Nephron (organoid): ENCODE results near the gene CCDC85B.
A peak's percentile ranks its signal among the peaks of the same experiment; 100 is the strongest.

Experiments used
- H3K27ac Mint-ChIP-seq, 3 experiments: 2 replicates each; pipeline ENCODE4 v1.8.0; 2020; ENCODE audit warnings: mixed read lengths in 3 of 3, mild to moderate bottlenecking in 2 of 3, moderate library complexity in 1 of 3
- H3K27me3 Mint-ChIP-seq: 2 replicates; pipeline ENCODE4 v1.8.0; 2021; ENCODE audit warnings: low read depth, mild to moderate bottlenecking, moderate library complexity, mixed read lengths
- H3K36me3 Mint-ChIP-seq: 2 replicates; pipeline ENCODE4 v1.8.0; 2020; ENCODE audit warnings: low read depth, mixed read lengths
- H3K4me1 Mint-ChIP-seq: 2 replicates; pipeline ENCODE4 v1.8.0; 2020; ENCODE audit warnings: mixed read lengths
- H3K4me3 Mint-ChIP-seq, 3 experiments: 2 replicates each; pipeline ENCODE4 v1.8.0; 2020; ENCODE audit warnings: mild to moderate bottlenecking in 3 of 3, mixed read lengths in 3 of 3, moderate library complexity in 2 of 3
- H3K9me3 Mint-ChIP-seq: 2 replicates; pipeline ENCODE4 v1.8.0; 2020; ENCODE audit warnings: mixed read lengths
- CTCF ChIP-seq, 3 experiments: fragments of 200-600 bp; sonication (generic); IDR thresholded peaks; one replicate each; pipeline ENCODE4 v1.5.0; 2021; ENCODE audit warnings: antibody characterized with exemption in 3 of 3; ENCODE audit not compliant: unreplicated experiment in 3 of 3

CCDC85B gene

GRCh38 chr11:65917077-65917433, 26.6 kb downstream of the CCDC85B start:
- Mint-ChIP-seq H3K9me3 (no peaks in the 10 kb centered on the region), H3K27me3 (no peaks in the 10 kb centered on the region), H3K4me3 (peak overlapping the region; percentile 88 to 90 (median 89)), H3K36me3 (peaks cover 11% of the 10 kb centered on the region), H3K27ac (peak overlapping the region; percentile 46 to 79 (median 70)), H3K4me1 (peaks cover 30% of the 10 kb centered on the region)
- TF ChIP-seq CTCF (IDR thresholded peaks at IDR 0.05; ENCODE audit: unreplicated experiment in 3 of 3): no peak

- peak overlapping the region; percentile 46 to 79 (median 70) for H3K27ac Mint-ChIP-seq
- no peak for TF ChIP-seq CTCF (IDR thresholded peaks at IDR 0.05; ENCODE audit: unreplicated experiment in 3 of 3)
- peaks cover 27% of the 10 kb centered on the region for H3K4me1 Mint-ChIP-seq
- no peaks in the 10 kb centered on the region for H3K9me3 Mint-ChIP-seq
- H3K27me3 Mint-ChIP-seq: no peaks in the 10 kb centered on the region
- peaks cover 16% of the 10 kb centered on the region for H3K36me3 Mint-ChIP-seq
- peak overlapping the region; percentile 88 to 90 (median 89) for H3K4me3 Mint-ChIP-seq
Measured at GRCh38 chr11:65917434-65918210, 27.1 kb downstream of the CCDC85B start.

- TF ChIP-seq CTCF (IDR thresholded peaks at IDR 0.05; ENCODE audit: unreplicated experiment in 3 of 3): no peak
Measured at GRCh38 chr11:65918211-65919140, 28.0 kb downstream of the CCDC85B start, which contains the start of gene C11orf68. Gene C11orf68, minus strand, starts transcription at chr11:65919062. Its CDS starts 31 bp downstream, at chr11:65919031.

GRCh38 chr11:65919141-65919572, 28.7 kb downstream of the CCDC85B start, which contains the start of gene DRAP1:
Gene DRAP1, plus strand, starts transcription at chr11:65919426. Its CDS starts 76 bp downstream, at chr11:65919502.
- TF ChIP-seq CTCF (IDR thresholded peaks at IDR 0.05; ENCODE audit: unreplicated experiment in 3 of 3): no peak
- H3K36me3 Mint-ChIP-seq: peaks cover 25% of the 10 kb centered on the region
- H3K4me3 Mint-ChIP-seq: peak within 1 kb of the TSS; percentile 90 to 91 (median 90)
- peak within 1 kb of the TSS; percentile 23 to 65 (median 29) for H3K27ac Mint-ChIP-seq
- H3K9me3 Mint-ChIP-seq: no peaks in the 10 kb centered on the region
- peaks cover 21% of the 10 kb centered on the region for H3K4me1 Mint-ChIP-seq
- no peaks in the 10 kb centered on the region for H3K27me3 Mint-ChIP-seq

More at GRCh38 chr11:65918211-65919140, 28.0 kb downstream of the CCDC85B start, which contains the start of gene C11orf68:
- Mint-ChIP-seq H3K36me3 (peaks cover 24% of the 10 kb centered on the region), H3K27ac (peak within 1 kb of the TSS; percentile 23 to 65 (median 29)), H3K4me1 (peaks cover 21% of the 10 kb centered on the region), H3K9me3 (no peaks in the 10 kb centered on the region), H3K27me3 (no peaks in the 10 kb centered on the region), H3K4me3 (peak within 1 kb of the TSS; percentile 90 to 91 (median 90))

- TF ChIP-seq CTCF (IDR thresholded peaks at IDR 0.05; ENCODE audit: unreplicated experiment in 3 of 3): no peak
- Mint-ChIP-seq H3K4me1 (peaks cover 17% of the 10 kb centered on the region), H3K9me3 (no peaks in the 10 kb centered on the region), H3K27me3 (no peaks in the 10 kb centered on the region), H3K36me3 (peaks cover 25% of the 10 kb centered on the region), H3K4me3 (peak overlapping the region; percentile 90 to 91 (median 90)), H3K27ac (peak overlapping the region in 1 of 3 experiments; percentile 53)
Measured at GRCh38 chr11:65919573-65920371, 29.3 kb downstream of the CCDC85B start.
